KMS-11 (cell line): ENCODE data around the gene TEF.
"Not testable (repeated sequence)": the region's sequence is repeated elsewhere in the genome, so short reads cannot be mapped to it uniquely, and the experiment has no call there.

Experiments
- H2AFZ ChIP-seq: fragments of 200-600 bp; sonication (generic); 2 replicates; pipeline ENCODE4 v1.6.1; 2016; ENCODE audit warnings: antibody characterized with exemption, mixed run types, low read depth
- H3K27ac ChIP-seq: fragments of 200-600 bp; sonication (generic); 2 replicates; pipeline ENCODE4 v1.6.1; 2016; ENCODE audit warnings: mild to moderate bottlenecking, mixed run types
- H3K27me3 ChIP-seq: fragments of 200-600 bp; sonication (generic); 2 replicates; pipeline ENCODE4 v1.6.1; 2017; ENCODE audit warnings: mild to moderate bottlenecking, low read depth, mixed run types, moderate library complexity; ENCODE audit not compliant: insufficient read depth
- H3K36me3 ChIP-seq: fragments of 200-600 bp; sonication (generic); 2 replicates; pipeline ENCODE4 v1.6.1; 2017; ENCODE audit warnings: mild to moderate bottlenecking, mixed run types; ENCODE audit not compliant: insufficient read depth
- H3K4me1 ChIP-seq: fragments of 200-600 bp; sonication (generic); 2 replicates; pipeline ENCODE4 v1.6.1; 2016; ENCODE audit warnings: mild to moderate bottlenecking, low read depth, mixed run types; ENCODE audit not compliant: poor library complexity, severe bottlenecking
- H3K4me2 ChIP-seq: fragments of 200-600 bp; sonication (generic); 2 replicates; pipeline ENCODE4 v1.7.0; 2016; ENCODE audit warnings: mild to moderate bottlenecking, mixed run types
- H3K4me3 ChIP-seq: fragments of 200-600 bp; sonication (generic); IDR thresholded peaks from 2 replicates; pipeline ENCODE4 v1.6.1; 2017; ENCODE audit warnings: low read depth, low read length, mixed read lengths; ENCODE audit not compliant: insufficient read depth
- H3K79me2 ChIP-seq: fragments of 200-600 bp; sonication (generic); 2 replicates; pipeline ENCODE4 v1.6.1; 2016; ENCODE audit warnings: low read depth, mixed run types; ENCODE audit not compliant: insufficient read depth
- H3K9ac ChIP-seq: fragments of 200-600 bp; sonication (generic); 2 replicates; pipeline ENCODE4 v1.6.1; 2016; ENCODE audit warnings: mild to moderate bottlenecking, mixed run types
- H4K20me1 ChIP-seq: fragments of 200-600 bp; sonication (generic); 2 replicates; pipeline ENCODE4 v1.6.1; 2016; ENCODE audit warnings: mild to moderate bottlenecking, mixed run types; ENCODE audit not compliant: insufficient read depth
- CTCF ChIP-seq: fragments of 200-600 bp; sonication (generic); conservative IDR thresholded peaks from 2 replicates; pipeline ENCODE4 v1.6.1; 2017; ENCODE audit warnings: low read depth, mild to moderate bottlenecking, antibody characterized with exemption, low read length, moderate library complexity, mixed read lengths

Gene TEF

GRCh38 chr22:41398921-41399320 lies 17.2 kb downstream of the TEF start:
- H4K20me1 ChIP-seq: no peaks in the 10 kb centered on the region
- no peaks in the 10 kb centered on the region for H3K27me3 ChIP-seq
- H3K4me2 ChIP-seq: no peak overlapping the region
- no peak overlapping the region for H3K4me3 ChIP-seq
- H3K79me2 ChIP-seq: no peaks in the 10 kb centered on the region
- no peak overlapping the region for H2AFZ ChIP-seq
- H3K27ac ChIP-seq: no peak overlapping the region
- H3K4me1 ChIP-seq: peaks cover 30% of the 10 kb centered on the region
- no peak for TF ChIP-seq CTCF
- no peak overlapping the region for H3K9ac ChIP-seq
- no peaks in the 10 kb centered on the region for H3K36me3 ChIP-seq

- no peaks in the 10 kb centered on the region for H3K79me2 ChIP-seq
- peak overlapping the region; percentile 70 for H2AFZ ChIP-seq
- H3K36me3 ChIP-seq: no peaks in the 10 kb centered on the region
- peak overlapping the region; percentile 71 for H3K27ac ChIP-seq
- no peak overlapping the region for H3K4me3 ChIP-seq
- peaks cover 34% of the 10 kb centered on the region for H3K4me1 ChIP-seq
- no peaks in the 10 kb centered on the region for H3K27me3 ChIP-seq
- H3K9ac ChIP-seq: peak overlapping the region; percentile 31; the same call in 1 of the 2 replicates
- H3K4me2 ChIP-seq: peak overlapping the region; percentile 67
- H4K20me1 ChIP-seq: no peaks in the 10 kb centered on the region
- no peak for TF ChIP-seq CTCF
Observed at GRCh38 chr22:41401781-41402648, 20.3 kb downstream of the TEF start.

GRCh38 chr22:41402851-41403250 lies 21.1 kb downstream of the TEF start:
- not testable (repeated sequence) for H3K79me2 ChIP-seq, H4K20me1 ChIP-seq, H3K4me3 ChIP-seq, H2AFZ ChIP-seq, H3K27me3 ChIP-seq, H3K36me3 ChIP-seq, H3K9ac ChIP-seq
- H3K27ac ChIP-seq: peak overlapping the region; percentile 71; the same call in 1 of the 2 replicates
- H3K4me2 ChIP-seq: peak overlapping the region; percentile 67; the same call in 1 of the 2 replicates
- peaks cover 34% of the 10 kb centered on the region for H3K4me1 ChIP-seq

GRCh38 chr22:41403532-41404318 lies 22.0 kb downstream of the TEF start:
- H3K36me3 ChIP-seq: no peaks in the 10 kb centered on the region
- no peaks in the 10 kb centered on the region for H4K20me1 ChIP-seq
- H3K27me3 ChIP-seq: no peaks in the 10 kb centered on the region
- H3K4me3 ChIP-seq: no peak overlapping the region
- H2AFZ ChIP-seq: peak overlapping the region; percentile 56; the same call in 1 of the 2 replicates
- no peaks in the 10 kb centered on the region for H3K79me2 ChIP-seq
- no peak overlapping the region for H3K27ac ChIP-seq
- peaks cover 34% of the 10 kb centered on the region for H3K4me1 ChIP-seq
- TF ChIP-seq CTCF: peak; percentile 93
- no peak overlapping the region for H3K9ac ChIP-seq
- H3K4me2 ChIP-seq: peak overlapping the region; percentile 67; the same call in 1 of the 2 replicates
